ENCODE data around the gene SLC35G6.
"Not testable (repeated sequence)": the region's sequence is repeated elsewhere in the genome, so short reads cannot be mapped to it uniquely, and the experiment has no call there.

SLC35G6 gene

DNA sequence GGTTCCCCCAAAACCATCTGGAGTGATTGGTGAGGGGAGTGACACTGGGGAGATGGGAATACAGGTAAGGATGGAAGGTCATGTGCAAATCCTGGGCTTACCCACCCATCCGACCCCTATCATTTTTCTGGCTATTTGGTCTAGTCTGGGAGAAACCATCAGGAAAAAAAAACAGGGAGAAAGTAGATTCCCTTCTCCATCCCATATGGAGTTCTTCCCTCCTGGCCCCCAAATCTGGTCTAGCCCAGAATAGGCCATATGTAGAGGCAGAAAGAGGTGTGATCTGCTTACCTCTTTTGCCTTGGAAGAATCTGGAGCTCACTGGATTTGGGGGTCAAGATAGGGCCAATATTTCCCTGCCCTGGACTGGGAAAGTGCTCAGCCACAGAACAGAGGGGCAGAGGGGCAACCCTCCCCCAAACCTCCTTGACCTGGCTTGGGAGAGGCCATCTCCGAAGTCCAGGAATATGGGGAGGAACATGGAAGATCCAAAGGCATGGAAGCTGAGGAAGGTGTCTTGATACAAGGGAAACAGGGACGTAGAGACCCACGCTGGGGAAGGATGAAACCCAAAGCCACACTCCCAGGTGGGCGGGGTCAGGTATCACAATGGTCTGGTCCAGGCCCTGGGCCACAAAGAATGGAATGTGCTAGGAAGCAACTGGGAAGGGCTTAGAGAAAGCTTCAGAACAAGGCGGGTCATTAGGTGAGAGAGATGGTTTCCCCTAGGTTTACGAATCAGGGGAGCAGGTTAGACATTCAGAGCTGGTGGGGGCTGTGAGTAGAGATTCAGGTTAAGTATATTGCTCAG is 20.2 kb upstream of the SLC35G6 start:
- no peak for DNase-seq

DNA sequence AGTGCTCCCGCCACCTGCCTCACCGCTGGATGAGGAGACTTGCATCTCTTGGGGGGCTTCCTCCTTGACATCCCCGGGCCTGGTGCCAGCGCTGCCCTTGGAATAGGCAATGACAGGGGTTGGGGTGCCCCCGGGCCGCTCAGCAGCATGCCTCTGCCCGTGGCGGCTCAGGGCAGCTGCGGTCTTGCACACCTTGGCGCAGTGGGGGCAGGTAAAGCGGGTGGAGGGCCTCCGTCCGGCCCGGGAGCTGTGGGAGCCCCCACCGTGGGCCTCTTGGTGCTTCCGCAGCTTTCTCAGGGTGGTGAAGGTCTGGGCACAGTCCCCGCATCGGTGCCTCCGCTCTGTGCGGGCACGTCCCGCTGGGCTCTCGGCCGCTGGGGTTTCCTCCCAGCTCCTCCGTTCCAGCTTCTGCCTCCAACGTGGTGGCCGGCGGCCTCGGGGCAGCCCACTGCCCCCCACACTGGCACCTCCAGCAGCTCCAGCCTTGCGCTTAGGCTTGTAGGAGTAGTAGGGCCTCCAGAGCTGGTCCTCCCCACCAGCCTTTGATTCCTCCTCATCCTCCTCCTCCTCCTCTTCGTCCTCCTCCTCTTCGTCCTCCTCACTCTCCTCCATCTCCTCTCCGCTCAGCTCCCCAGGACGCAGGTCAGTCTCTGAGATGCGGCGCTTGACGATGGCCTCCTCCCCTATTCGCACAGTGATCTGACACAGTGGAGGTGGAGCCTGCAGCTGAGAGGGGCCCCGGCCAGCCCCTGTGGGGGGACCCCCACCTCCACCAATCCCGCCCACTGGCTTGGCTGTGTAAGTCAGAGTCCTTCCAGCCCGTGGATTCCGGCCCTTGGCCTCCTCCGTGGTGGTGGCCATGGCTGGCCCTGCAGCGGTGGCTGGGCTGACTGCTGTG is 18.5 kb upstream of the SLC35G6 start:
- no peak for DNase-seq

DNA sequence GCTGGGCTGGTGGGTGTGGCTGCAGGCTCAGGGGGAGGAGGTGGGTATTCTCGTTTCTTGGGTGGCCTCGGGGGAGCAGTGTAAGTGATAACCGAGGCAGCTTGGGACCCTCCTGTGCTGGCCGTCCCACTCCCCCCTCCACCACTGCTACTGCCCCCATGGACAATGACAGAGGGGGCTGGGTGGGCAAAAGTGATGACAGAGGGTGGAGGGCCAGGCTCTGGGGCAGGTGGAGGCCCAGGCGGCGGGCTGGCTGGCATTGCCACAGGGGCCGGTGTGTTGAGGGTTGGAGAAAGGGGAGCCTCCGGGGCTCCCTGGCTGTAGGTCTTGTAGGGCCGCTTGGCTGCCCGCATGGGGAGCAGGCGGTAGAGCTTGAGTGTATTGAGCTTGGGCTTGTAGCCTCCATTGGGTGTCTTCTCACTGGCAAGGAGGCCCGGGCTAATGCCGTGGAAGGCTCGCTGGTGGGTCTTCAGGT is 17.8 kb upstream of the SLC35G6 start:
- no peak for DNase-seq

DNA sequence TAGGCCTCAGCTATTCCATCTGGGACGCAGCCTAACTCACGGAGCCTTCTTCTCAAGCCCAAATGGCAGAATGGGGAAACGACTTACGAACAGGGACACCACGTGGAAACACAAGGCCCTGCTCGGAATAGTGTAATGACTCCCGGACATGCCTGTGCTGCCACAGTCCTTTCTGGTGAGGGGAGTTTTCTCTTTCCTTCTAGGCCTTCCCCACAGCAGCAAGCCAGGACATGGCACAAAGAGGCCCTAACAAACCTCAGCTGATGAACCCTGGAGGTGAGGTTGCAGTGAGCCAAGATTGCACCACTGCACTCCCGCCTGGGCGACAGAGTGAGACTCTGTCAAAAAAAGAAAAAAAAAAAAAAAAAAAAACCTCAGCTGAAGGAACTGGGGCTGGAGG is 17.2 kb upstream of the SLC35G6 start:
- no peak for DNase-seq

GRCh38 chr17:7465597-7466275 is 15.5 kb upstream of the SLC35G6 start:
- no peak for DNase-seq

- DNase-seq = no peak
Observed at GRCh38 chr17:7466318-7466638, 15.0 kb upstream of the SLC35G6 start.

GRCh38 chr17:7466639-7467341 is 14.5 kb upstream of the SLC35G6 start:
- no peak for DNase-seq

- DNase-seq = no peak
Observed at GRCh38 chr17:7467498-7467897, 13.7 kb upstream of the SLC35G6 start.

- DNase-seq = no peak
Observed at GRCh38 chr17:7468290-7468689, 13.0 kb upstream of the SLC35G6 start.

- no peak for DNase-seq
Observed at GRCh38 chr17:7468804-7469389, 12.3 kb upstream of the SLC35G6 start.

- DNase-seq = not testable (repeated sequence)
Observed at GRCh38 chr17:7469843-7470242, 11.4 kb upstream of the SLC35G6 start.

DNA sequence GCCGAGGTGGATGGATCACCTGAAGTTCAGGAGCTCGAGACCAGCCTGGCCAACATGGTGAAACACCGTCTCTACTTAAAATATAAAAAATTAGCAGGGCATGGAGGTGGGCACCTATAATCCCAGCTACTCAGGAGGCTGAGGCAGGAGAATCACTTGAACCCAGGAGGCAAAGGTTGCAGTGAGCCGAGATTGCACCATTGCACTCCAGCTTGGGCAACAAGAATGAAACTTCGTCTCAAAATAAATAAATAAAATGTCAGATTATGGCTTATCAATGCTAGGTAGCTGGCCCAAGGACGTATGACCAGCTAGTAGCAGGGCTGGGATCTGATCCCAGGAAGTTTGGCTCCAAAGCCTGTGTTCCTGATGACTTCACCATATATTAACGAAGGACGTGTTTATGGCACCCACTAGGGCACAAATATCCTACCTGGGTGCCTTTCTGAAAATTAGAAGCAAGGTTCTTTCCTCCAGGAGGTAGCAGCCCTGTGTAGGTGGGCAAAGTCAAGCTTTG is 10.7 kb upstream of the SLC35G6 start:
- DNase-seq = not testable (repeated sequence)

DNA sequence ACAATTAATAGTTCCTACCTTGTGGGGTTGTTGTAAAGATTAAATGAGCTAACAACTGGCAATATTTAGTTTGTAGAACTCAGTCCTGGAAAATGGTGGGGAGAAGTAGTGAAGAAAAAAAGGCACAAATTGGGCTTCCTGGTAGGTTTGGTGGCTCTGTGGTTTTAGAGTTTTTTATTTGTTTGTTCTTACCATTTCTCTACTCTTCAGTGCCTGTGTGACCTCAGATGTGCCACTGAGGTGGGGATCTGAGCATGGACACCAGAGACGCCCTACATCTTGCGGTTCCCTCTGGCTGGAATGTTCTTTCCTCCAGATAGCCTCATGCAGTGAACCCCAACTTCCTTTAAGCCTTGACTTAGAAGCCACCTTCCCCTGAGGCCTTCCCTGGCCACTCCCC is 9.5 kb upstream of the SLC35G6 start:
- no peak for DNase-seq

GRCh38 chr17:7474767-7475166 is 6.5 kb upstream of the SLC35G6 start:
- not testable (repeated sequence) for DNase-seq

DNA sequence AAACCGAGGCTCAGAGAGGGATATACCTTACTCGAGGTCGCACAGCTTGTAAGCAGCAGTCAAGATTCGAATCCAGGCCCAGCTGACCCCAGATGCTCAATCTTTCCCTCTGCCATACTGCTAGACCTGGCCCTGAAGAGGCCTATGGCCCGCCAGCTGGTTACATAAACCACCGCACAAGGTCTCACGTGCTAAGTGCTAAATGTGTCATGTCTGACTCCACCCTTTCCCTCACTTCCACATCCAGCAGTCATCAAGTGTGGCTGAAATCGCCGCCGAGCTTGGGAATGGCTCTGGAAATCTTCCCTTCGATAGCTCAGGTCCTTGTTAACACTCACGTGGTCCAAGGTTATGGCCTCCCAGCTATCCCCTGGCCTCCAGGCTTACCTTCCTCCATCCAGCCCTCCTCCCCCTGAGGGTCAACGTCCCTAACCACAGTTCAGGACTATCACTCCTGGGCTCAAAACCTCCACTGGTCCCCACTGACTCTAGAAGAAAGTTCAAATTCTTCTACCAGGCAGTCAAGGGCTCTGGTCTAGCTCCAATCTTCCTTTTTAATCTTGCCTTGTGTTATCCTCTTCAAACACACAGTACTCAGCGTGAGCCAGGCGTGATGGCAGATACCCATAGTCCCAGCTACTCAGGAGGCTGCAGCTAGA is 5.4 kb upstream of the SLC35G6 start:
- DNase-seq = no peak

- DNase-seq = no peak
Observed at GRCh38 chr17:7476494-7476893, 4.8 kb upstream of the SLC35G6 start.

DNA sequence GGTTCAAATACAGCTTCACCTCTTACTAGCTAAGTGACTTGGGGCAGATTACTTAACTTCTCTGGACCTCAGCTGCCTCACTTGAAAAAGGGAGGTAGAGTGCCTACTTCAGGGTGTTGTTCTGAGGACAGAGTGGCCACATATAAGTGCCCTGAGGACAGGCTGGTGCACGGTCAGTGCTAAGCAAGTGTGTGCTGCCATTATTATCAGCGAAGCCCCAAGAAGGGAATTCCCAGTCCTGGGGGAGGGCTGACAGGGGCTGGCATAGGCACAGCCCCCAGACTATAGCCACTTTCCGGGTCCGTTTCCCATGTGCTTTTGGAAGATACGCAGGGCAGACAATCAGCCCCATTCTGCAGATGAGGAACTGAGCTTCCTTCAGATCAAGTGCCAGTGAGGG is 4.3 kb upstream of the SLC35G6 start:
- DNase-seq = no peak

- no peak for DNase-seq
Observed at GRCh38 chr17:7477392-7478275, 3.6 kb upstream of the SLC35G6 start.

DNA sequence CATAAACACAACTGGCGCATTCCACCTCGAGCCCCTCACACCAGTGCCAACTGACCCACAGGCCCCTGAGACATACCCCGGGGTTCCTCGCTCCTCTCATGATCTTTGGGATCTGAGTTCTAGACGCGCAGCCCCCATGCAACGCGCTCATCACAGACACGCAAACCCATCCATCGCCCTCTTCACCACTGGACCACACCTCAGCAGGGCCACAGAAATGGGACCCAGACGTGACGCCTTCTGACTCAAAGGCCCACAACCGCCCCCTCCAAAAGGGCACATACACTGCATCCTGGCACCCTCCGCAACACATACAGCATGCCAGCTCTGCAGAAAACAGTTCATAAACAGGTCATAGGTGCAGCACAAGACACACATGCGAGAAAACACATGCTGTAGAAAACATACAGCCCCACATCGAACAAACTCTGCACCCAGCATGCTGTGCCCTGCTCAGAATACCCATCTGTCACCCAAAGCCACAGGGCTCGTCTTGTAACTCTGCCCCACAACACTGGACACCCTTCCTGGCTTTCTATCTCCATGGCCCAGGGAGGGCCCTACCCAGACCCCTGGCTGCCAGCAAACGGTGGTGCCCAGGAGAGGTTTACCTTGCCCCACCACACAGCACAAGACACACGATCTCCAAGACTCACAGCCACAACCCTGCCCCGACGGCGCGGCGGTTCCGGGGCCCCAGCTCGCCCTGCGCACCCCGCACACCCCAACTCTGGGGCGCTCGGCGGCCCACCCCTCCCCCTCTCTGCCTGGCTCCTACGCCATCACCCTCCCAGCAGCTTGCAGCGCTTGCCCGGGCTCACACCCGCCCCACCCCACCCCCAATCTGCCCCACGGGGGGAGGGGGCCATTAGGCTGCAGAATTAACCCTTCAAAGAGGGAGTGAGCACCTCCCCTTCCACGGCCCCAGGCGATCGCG is 2.7 kb upstream of the SLC35G6 start:
- no peak for DNase-seq

Measured in cortex of kidney (tissue), 1 donor.